Measurements from ENCODE around the gene MCM7.
A peak's percentile ranks its signal among the peaks of the same experiment; 100 is the strongest.

DNA sequence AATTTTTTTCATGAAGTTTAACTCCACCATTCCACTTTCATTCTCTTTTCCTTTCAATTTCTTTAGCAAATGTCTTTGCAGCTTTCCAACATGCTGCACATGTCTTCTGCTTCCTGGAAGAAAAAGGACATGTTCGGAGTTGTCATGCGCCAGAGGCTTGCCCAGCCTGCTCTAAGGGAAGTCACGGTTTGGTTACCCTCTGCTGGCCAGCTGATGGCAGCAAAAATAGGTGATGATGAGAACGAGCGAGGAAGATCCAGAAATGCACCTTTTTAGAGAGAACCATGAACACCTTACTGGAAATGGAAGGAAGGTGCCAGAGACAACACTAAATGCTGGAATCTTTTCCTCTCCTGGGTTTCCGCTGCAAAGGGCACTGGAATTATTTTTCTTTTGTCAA is 56.5 kb downstream of the MCM7 start:
- TF ChIP-seq, protein P1, sequence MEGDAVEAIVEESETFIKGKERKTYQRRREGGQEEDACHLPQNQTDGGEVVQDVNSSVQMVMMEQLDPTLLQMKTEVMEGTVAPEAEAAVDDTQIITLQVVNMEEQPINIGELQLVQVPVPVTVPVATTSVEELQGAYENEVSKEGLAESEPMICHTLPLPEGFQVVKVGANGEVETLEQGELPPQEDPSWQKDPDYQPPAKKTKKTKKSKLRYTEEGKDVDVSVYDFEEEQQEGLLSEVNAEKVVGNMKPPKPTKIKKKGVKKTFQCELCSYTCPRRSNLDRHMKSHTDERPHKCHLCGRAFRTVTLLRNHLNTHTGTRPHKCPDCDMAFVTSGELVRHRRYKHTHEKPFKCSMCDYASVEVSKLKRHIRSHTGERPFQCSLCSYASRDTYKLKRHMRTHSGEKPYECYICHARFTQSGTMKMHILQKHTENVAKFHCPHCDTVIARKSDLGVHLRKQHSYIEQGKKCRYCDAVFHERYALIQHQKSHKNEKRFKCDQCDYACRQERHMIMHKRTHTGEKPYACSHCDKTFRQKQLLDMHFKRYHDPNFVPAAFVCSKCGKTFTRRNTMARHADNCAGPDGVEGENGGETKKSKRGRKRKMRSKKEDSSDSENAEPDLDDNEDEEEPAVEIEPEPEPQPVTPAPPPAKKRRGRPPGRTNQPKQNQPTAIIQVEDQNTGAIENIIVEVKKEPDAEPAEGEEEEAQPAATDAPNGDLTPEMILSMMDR (conservative IDR thresholded peaks at IDR 0.05) = peak; percentile 50
- TF ChIP-seq ZFX (IDR thresholded peaks at IDR 0.05) = no peak

Measured in C4-2B (cell line).